ENCODE measurements around the gene LETM1. TPM values are rescaled to one million over a fixed set of nuclear protein-coding genes. Genes with fewer than 3 reads are reported as not detected.

LETM1 gene
- polyA plus RNA-seq, 3 donors = 22.4 to 31.0 (median 29.9) TPM

GRCh38 chr4:1808851-1809753 lies 46.9 kb downstream of the LETM1 start:
- no peak for DNase-seq

- no peak for DNase-seq
These were observed 47.6 kb downstream of the LETM1 start for GRCh38 chr4:1808396-1808795.

- no peak for DNase-seq
These were observed 48.6 kb downstream of the LETM1 start for GRCh38 chr4:1807332-1807777.

- no peak for DNase-seq
These were observed 49.2 kb downstream of the LETM1 start for GRCh38 chr4:1806596-1807331.

- DNase-seq = no peak
These were observed 49.8 kb downstream of the LETM1 start for GRCh38 chr4:1806223-1806564.

- DNase-seq = no peak
These were observed 50.3 kb downstream of the LETM1 start for GRCh38 chr4:1805493-1806222.

- DNase-seq = no peak
These were observed 51.1 kb downstream of the LETM1 start for GRCh38 chr4:1804638-1805492.

- DNase-seq = no peak
These were observed 52.2 kb downstream of the LETM1 start for GRCh38 chr4:1803523-1804423.

- DNase-seq = no peak
These were observed 53.0 kb downstream of the LETM1 start for GRCh38 chr4:1802720-1803522.

GRCh38 chr4:1802151-1802715 lies 53.7 kb downstream of the LETM1 start:
- DNase-seq = no peak

- no peak for DNase-seq
These were observed 54.5 kb downstream of the LETM1 start for GRCh38 chr4:1801286-1801958.

GRCh38 chr4:1800805-1801204 lies 55.2 kb downstream of the LETM1 start:
- no peak for DNase-seq

GRCh38 chr4:1799387-1800375 lies 56.3 kb downstream of the LETM1 start:
- no peak for DNase-seq

GRCh38 chr4:1798580-1799386 lies 57.2 kb downstream of the LETM1 start:
- no peak for DNase-seq

- no peak for DNase-seq
These were observed 57.9 kb downstream of the LETM1 start for GRCh38 chr4:1797861-1798579.

All from renal pelvis (tissue), 4 donors.